D341Med (cell line): ENCODE data around the gene CCDC152.
"Not testable (repeated sequence)": the region's sequence is repeated elsewhere in the genome, so short reads cannot be mapped to it uniquely, and the experiment has no call there.

Experiments used
- DNase-seq: peaks from one replicate; pipeline ENCODE4 v3.0.0; 2012; ENCODE audit warnings: low spot score

CCDC152 gene

GRCh38 chr5:42812620-42813019, 56.0 kb downstream of the CCDC152 start:
- no peak for DNase-seq

- no peak for DNase-seq
Observed at GRCh38 chr5:42813533-42813932, 56.9 kb downstream of the CCDC152 start.

- DNase-seq, result not testable (repeated sequence)
Observed at GRCh38 chr5:42816546-42816945, 59.9 kb downstream of the CCDC152 start.

GRCh38 chr5:42819745-42820144, 63.1 kb downstream of the CCDC152 start:
- no peak for DNase-seq

GRCh38 chr5:42822548-42822947, 65.9 kb downstream of the CCDC152 start:
- no peak for DNase-seq

GRCh38 chr5:42824347-42824976, 67.8 kb downstream of the CCDC152 start:
- DNase-seq, result no peak

- DNase-seq, result no peak
Observed at GRCh38 chr5:42825422-42826148, 69.0 kb downstream of the CCDC152 start.

GRCh38 chr5:42826757-42827515, 70.3 kb downstream of the CCDC152 start:
- no peak for DNase-seq

GRCh38 chr5:42828671-42829070, 72.1 kb downstream of the CCDC152 start:
- DNase-seq, result no peak

- DNase-seq, result no peak
Observed at GRCh38 chr5:42830924-42831323, 74.3 kb downstream of the CCDC152 start.

GRCh38 chr5:42832060-42832459, 75.4 kb downstream of the CCDC152 start:
- no peak for DNase-seq

- DNase-seq, result no peak
Observed at GRCh38 chr5:42836070-42836769, 79.6 kb downstream of the CCDC152 start.

GRCh38 chr5:42837601-42838000, 81.0 kb downstream of the CCDC152 start:
- no peak for DNase-seq

GRCh38 chr5:42839196-42839595, 82.6 kb downstream of the CCDC152 start:
- no peak for DNase-seq

GRCh38 chr5:42840269-42840668, 83.7 kb downstream of the CCDC152 start:
- DNase-seq, result no peak

GRCh38 chr5:42840842-42841567, 84.4 kb downstream of the CCDC152 start:
- DNase-seq, result no peak

- DNase-seq, result no peak
Observed at GRCh38 chr5:42842921-42843641, 86.5 kb downstream of the CCDC152 start.

- DNase-seq, result no peak
Observed at GRCh38 chr5:42843675-42844292, 87.2 kb downstream of the CCDC152 start.

- DNase-seq, result not testable (repeated sequence)
Observed at GRCh38 chr5:42844408-42844807, 87.8 kb downstream of the CCDC152 start.

- DNase-seq, result no peak
Observed at GRCh38 chr5:42848545-42848944, 91.9 kb downstream of the CCDC152 start.

- DNase-seq, result no peak
Observed at GRCh38 chr5:42851481-42851880, 94.9 kb downstream of the CCDC152 start.
